ENCODE measurements around the gene SYNPO2L. TPM values are rescaled to one million over a fixed set of nuclear protein-coding genes. Genes with fewer than 3 reads are reported as not detected.
"Not testable (repeated sequence)": the region's sequence is repeated elsewhere in the genome, so short reads cannot be mapped to it uniquely, and the experiment has no call there.

Gene SYNPO2L
- not detected for polyA plus RNA-seq (ENCODE audit: low read depth in 6 of 6)

GRCh38 chr10:73655990-73656298 is at the start of gene SYNPO2L:
SYNPO2L (minus strand) TSS chr10:73656029; CDS start chr10:73655922, 107 bp downstream.
- peak within 1 kb of the TSS in 2 of 6 donors; percentile 17 to 44 for H3K27ac Mint-ChIP-seq
- H3K36me3 Mint-ChIP-seq = no peaks in the 10 kb centered on the region
- H3K9me3 Mint-ChIP-seq = no peaks in the 10 kb centered on the region

GRCh38 chr10:73703924-73704323 is 48.1 kb upstream of the SYNPO2L start:
- H3K9me3 Mint-ChIP-seq; ATAC-seq (ENCODE audit: low read depth in 2 of 2); H3K4me3 Mint-ChIP-seq; H3K27me3 Mint-ChIP-seq; H3K27ac Mint-ChIP-seq; DNase-seq; H3K4me1 Mint-ChIP-seq: not testable (repeated sequence)
- H3K36me3 Mint-ChIP-seq = peaks cover 0 to 12% of the 10 kb centered on the region in 2 donors

More at GRCh38 chr10:73655990-73656298, at the start of gene SYNPO2L:
- peaks cover 3 to 18% (median 4%) of the 10 kb centered on the region in 3 donors for H3K4me1 Mint-ChIP-seq
- H3K4me3 Mint-ChIP-seq = no peak within 1 kb of the TSS
- ATAC-seq (ENCODE audit: low read depth in 2 of 2) (no peak), DNase-seq (no peak)
- no peaks in the 10 kb centered on the region for H3K27me3 Mint-ChIP-seq

GRCh38 chr10:73698819-73699218 is 43.0 kb upstream of the SYNPO2L start:
- H3K4me3 Mint-ChIP-seq; H3K36me3 Mint-ChIP-seq; ATAC-seq (ENCODE audit: low read depth in 2 of 2); H3K27ac Mint-ChIP-seq; H3K27me3 Mint-ChIP-seq; H3K4me1 Mint-ChIP-seq; DNase-seq; H3K9me3 Mint-ChIP-seq: not testable (repeated sequence)

- H3K4me3 Mint-ChIP-seq; H3K4me1 Mint-ChIP-seq; H3K9me3 Mint-ChIP-seq; H3K27me3 Mint-ChIP-seq; H3K36me3 Mint-ChIP-seq; DNase-seq; ATAC-seq (ENCODE audit: low read depth in 2 of 2); H3K27ac Mint-ChIP-seq: not testable (repeated sequence)
Measured at GRCh38 chr10:73697675-73698159, 41.9 kb upstream of the SYNPO2L start, which contains the start of gene AGAP5. AGAP5 (minus strand) TSS chr10:73698109; CDS start chr10:73697755, 354 bp downstream.

- not testable (repeated sequence) for H3K4me1 Mint-ChIP-seq; H3K9me3 Mint-ChIP-seq; H3K27me3 Mint-ChIP-seq; H3K4me3 Mint-ChIP-seq; H3K36me3 Mint-ChIP-seq; ATAC-seq (ENCODE audit: low read depth in 2 of 2); H3K27ac Mint-ChIP-seq; DNase-seq
Measured at GRCh38 chr10:73695302-73695701, 39.5 kb upstream of the SYNPO2L start.

DNA sequence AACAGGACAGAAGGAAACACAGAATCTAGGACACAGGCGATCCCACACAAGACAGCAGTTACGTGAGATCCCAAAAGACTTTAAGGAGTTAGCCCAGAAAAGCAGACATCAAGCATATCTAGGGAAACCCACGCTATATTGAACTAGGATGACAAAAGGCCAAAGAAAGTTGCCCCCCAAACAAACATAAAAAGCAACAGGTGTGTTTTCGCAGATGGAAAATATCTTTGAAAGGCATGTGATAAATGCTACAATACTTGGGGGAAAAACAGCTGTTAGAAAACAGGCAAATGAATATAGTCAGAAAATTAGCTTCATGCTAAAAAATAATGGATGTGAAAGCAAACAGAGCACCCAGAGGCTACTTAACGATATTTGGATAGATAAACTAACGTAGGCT is 34.9 kb upstream of the SYNPO2L start:
- not testable (repeated sequence) for ATAC-seq (ENCODE audit: low read depth in 2 of 2); H3K27ac Mint-ChIP-seq; H3K9me3 Mint-ChIP-seq; H3K36me3 Mint-ChIP-seq; H3K4me1 Mint-ChIP-seq; DNase-seq; H3K4me3 Mint-ChIP-seq; H3K27me3 Mint-ChIP-seq

- not testable (repeated sequence) for H3K27ac Mint-ChIP-seq; H3K4me1 Mint-ChIP-seq; H3K36me3 Mint-ChIP-seq; DNase-seq; H3K27me3 Mint-ChIP-seq; H3K9me3 Mint-ChIP-seq; ATAC-seq (ENCODE audit: low read depth in 2 of 2); H3K4me3 Mint-ChIP-seq
Measured at GRCh38 chr10:73689596-73689995, 33.8 kb upstream of the SYNPO2L start.

DNA sequence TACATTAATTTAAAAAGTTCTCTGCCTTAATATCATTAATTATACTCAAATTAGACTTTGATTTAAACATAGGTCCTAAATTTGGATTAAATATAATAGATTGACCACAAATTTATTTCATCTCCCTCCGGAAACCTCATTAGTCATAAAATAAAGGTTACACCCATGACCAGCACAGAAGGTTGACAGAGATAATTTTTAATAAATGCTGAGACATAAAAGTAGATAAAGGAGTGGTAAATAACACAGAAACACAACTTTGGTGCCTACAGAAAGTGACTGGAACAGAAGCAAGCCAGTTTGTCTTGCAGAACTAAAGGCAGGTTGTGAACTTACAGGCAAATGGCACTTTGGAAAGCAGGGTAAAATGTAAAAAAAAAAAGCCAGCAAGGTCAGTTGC is 31.8 kb upstream of the SYNPO2L start:
- not testable (repeated sequence) for H3K4me3 Mint-ChIP-seq; H3K4me1 Mint-ChIP-seq; H3K9me3 Mint-ChIP-seq; H3K36me3 Mint-ChIP-seq; ATAC-seq (ENCODE audit: low read depth in 2 of 2); H3K27me3 Mint-ChIP-seq; DNase-seq
- H3K27ac Mint-ChIP-seq = peak overlapping the region in 1 of 6 donors; percentile 53

GRCh38 chr10:73674546-73674945 is 18.7 kb upstream of the SYNPO2L start:
- not testable (repeated sequence) for DNase-seq; H3K4me3 Mint-ChIP-seq; H3K36me3 Mint-ChIP-seq; H3K9me3 Mint-ChIP-seq; ATAC-seq (ENCODE audit: low read depth in 2 of 2); H3K4me1 Mint-ChIP-seq; H3K27ac Mint-ChIP-seq; H3K27me3 Mint-ChIP-seq

DNA sequence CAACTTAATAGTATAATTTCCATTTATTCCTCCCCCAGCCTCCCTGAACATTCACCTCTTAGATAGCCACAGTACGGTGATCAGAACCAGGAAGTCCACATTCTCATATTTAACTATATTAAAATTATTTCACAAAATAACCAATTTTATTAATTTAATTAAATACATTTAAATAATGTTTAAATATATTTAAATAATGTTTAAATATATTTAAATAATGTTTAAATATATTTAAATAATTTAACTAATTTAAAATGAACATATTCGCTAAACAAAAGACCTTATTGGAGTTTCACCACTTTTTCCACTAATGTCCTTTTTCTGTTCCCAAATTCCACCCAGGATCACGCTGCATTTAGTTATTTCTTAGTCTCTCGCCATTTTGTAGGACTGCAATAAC is 12.5 kb upstream of the SYNPO2L start:
- not testable (repeated sequence) for H3K4me3 Mint-ChIP-seq; H3K27me3 Mint-ChIP-seq; H3K9me3 Mint-ChIP-seq; ATAC-seq (ENCODE audit: low read depth in 2 of 2); H3K36me3 Mint-ChIP-seq; H3K27ac Mint-ChIP-seq; H3K4me1 Mint-ChIP-seq; DNase-seq

DNA sequence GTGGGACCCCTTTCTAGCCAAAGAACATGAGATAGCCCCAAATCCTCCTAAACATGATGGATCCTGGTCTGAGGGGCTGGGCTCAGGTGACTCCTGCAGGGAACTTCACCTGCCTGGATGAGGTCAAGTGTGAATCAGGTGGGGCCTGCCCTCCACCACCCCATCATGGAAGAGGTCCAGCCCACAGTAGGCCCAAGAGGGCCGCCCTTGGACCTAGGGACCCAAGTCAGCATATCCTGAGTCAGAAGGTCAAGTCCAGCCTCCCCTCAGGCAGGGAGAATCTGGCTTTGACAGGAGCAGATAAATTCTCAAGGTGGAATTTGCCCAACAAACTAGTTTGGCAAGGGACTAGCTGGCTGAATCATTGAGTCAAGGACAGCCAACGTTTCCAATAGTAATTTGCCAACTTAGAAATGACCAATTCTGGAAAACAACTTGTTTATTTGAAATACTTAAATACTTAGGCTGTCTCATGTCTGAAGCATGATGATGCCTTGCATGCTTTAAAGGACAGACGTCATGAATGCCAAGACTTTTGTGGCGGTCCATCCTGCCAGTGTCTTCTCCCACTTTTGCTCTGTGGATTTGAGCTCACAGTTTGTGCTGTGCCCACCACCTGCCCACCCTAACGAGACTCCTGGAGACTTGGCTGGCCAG is 10.5 kb upstream of the SYNPO2L start:
- not testable (repeated sequence) for H3K36me3 Mint-ChIP-seq; H3K27me3 Mint-ChIP-seq; H3K9me3 Mint-ChIP-seq; ATAC-seq (ENCODE audit: low read depth in 2 of 2); H3K4me3 Mint-ChIP-seq; H3K4me1 Mint-ChIP-seq; DNase-seq; H3K27ac Mint-ChIP-seq

GRCh38 chr10:73665581-73665980 is 9.8 kb upstream of the SYNPO2L start:
- not testable (repeated sequence) for H3K9me3 Mint-ChIP-seq; H3K27ac Mint-ChIP-seq; ATAC-seq (ENCODE audit: low read depth in 2 of 2); H3K4me3 Mint-ChIP-seq; H3K27me3 Mint-ChIP-seq; DNase-seq; H3K4me1 Mint-ChIP-seq; H3K36me3 Mint-ChIP-seq

- ATAC-seq (ENCODE audit: low read depth in 2 of 2); H3K4me1 Mint-ChIP-seq; H3K4me3 Mint-ChIP-seq; H3K27me3 Mint-ChIP-seq; H3K9me3 Mint-ChIP-seq; H3K27ac Mint-ChIP-seq; H3K36me3 Mint-ChIP-seq; DNase-seq: not testable (repeated sequence)
Measured at GRCh38 chr10:73664156-73665040, 8.6 kb upstream of the SYNPO2L start.

- not testable (repeated sequence) for H3K9me3 Mint-ChIP-seq; H3K27ac Mint-ChIP-seq; DNase-seq; H3K36me3 Mint-ChIP-seq; H3K4me1 Mint-ChIP-seq; H3K27me3 Mint-ChIP-seq; H3K4me3 Mint-ChIP-seq; ATAC-seq (ENCODE audit: low read depth in 2 of 2)
Measured at GRCh38 chr10:73663621-73664020, 7.8 kb upstream of the SYNPO2L start.
